ENCODE data around the gene PIK3R2. TPM values are rescaled to one million over a fixed set of nuclear protein-coding genes. Genes with fewer than 3 reads are reported as not detected.

Gene PIK3R2
- polyA plus RNA-seq, 1 donor from 2014 or later: 14.8 TPM

DNA sequence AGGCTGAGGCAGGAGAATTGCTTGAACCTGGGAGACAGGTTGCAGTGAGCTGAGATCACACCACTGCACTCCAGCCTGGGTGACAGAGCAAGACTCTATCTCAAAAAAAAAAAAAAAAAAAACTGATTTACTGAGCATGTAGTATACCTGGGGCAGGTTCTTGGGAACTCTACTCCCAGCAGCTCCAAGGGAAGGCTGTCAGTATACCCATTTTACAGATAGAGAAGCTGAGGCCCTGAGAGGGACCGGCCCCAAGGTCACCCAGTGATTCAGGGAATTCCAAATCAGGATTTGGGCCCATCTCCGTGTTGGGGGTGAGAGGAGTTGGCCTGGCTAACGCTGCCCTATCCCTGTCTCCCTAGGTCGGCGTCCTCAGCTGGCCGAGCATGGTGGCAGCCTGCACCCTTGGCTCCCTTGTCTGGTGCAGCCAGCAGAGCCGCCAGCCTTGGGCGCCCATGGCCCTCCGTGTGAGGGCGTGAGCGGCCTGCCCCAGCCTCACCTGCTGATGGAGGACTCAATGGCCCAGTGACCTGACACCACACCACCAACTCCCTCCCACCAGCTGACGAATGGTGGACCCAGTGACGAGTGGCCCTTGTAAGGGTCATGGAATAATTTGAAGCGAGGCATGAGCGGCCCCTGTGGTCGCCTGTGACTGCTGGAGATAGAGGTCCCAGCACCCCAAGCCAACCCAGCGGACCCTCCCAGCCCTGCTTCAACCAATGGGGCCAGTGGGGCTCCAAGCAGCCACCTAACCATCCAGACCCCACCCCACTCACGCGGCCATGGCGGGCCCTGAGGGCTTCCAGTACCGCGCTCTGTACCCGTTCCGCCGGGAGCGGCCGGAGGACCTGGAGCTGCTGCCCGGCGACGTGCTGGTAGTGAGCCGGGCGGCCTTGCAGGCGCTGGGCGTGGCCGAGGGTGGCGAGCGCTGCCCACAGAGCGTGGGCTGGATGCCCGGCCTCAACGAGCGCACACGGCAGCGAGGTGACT is 2.4 kb downstream of the PIK3R2 start:
- no peak overlapping the region for H3K4me3 ChIP-seq (ENCODE audit: low read length)
- no peak overlapping the region for H2AFZ ChIP-seq (ENCODE audit: low read depth, low read length)
- no peaks in the 10 kb centered on the region for H4K20me1 ChIP-seq (ENCODE audit: insufficient read depth)
- no peak overlapping the region for H3K27ac ChIP-seq (ENCODE audit: low read length)
- no peaks in the 10 kb centered on the region for H3K9me3 ChIP-seq (ENCODE audit: low read length)
- H3K27me3 ChIP-seq (ENCODE audit: insufficient read depth, low read depth, low read length): no peaks in the 10 kb centered on the region
- TF ChIP-seq POLR2AphosphoS5 (IDR thresholded peaks at IDR 0.05): no peak
- TF ChIP-seq, protein P1, sequence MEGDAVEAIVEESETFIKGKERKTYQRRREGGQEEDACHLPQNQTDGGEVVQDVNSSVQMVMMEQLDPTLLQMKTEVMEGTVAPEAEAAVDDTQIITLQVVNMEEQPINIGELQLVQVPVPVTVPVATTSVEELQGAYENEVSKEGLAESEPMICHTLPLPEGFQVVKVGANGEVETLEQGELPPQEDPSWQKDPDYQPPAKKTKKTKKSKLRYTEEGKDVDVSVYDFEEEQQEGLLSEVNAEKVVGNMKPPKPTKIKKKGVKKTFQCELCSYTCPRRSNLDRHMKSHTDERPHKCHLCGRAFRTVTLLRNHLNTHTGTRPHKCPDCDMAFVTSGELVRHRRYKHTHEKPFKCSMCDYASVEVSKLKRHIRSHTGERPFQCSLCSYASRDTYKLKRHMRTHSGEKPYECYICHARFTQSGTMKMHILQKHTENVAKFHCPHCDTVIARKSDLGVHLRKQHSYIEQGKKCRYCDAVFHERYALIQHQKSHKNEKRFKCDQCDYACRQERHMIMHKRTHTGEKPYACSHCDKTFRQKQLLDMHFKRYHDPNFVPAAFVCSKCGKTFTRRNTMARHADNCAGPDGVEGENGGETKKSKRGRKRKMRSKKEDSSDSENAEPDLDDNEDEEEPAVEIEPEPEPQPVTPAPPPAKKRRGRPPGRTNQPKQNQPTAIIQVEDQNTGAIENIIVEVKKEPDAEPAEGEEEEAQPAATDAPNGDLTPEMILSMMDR (IDR thresholded peaks at IDR 0.05; ENCODE audit: poor library complexity, severe bottlenecking): no peak
- no peak for TF ChIP-seq MXI1 (conservative IDR thresholded peaks at IDR 0.05; ENCODE audit: poor library complexity, severe bottlenecking)
- TF ChIP-seq RAD21 (conservative IDR thresholded peaks at IDR 0.05): no peak
- TF ChIP-seq EP300 (conservative IDR thresholded peaks at IDR 0.05; ENCODE audit: poor library complexity, severe bottlenecking): no peak
- TF ChIP-seq, protein P2, sequence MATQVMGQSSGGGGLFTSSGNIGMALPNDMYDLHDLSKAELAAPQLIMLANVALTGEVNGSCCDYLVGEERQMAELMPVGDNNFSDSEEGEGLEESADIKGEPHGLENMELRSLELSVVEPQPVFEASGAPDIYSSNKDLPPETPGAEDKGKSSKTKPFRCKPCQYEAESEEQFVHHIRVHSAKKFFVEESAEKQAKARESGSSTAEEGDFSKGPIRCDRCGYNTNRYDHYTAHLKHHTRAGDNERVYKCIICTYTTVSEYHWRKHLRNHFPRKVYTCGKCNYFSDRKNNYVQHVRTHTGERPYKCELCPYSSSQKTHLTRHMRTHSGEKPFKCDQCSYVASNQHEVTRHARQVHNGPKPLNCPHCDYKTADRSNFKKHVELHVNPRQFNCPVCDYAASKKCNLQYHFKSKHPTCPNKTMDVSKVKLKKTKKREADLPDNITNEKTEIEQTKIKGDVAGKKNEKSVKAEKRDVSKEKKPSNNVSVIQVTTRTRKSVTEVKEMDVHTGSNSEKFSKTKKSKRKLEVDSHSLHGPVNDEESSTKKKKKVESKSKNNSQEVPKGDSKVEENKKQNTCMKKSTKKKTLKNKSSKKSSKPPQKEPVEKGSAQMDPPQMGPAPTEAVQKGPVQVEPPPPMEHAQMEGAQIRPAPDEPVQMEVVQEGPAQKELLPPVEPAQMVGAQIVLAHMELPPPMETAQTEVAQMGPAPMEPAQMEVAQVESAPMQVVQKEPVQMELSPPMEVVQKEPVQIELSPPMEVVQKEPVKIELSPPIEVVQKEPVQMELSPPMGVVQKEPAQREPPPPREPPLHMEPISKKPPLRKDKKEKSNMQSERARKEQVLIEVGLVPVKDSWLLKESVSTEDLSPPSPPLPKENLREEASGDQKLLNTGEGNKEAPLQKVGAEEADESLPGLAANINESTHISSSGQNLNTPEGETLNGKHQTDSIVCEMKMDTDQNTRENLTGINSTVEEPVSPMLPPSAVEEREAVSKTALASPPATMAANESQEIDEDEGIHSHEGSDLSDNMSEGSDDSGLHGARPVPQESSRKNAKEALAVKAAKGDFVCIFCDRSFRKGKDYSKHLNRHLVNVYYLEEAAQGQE (IDR thresholded peaks at IDR 0.05; ENCODE audit: borderline replicate concordance): no peak
- TF ChIP-seq EZH2 (IDR thresholded peaks at IDR 0.05; ENCODE audit: borderline replicate concordance, insufficient read depth, low read length, poor library complexity, severe bottlenecking): no peak
- no peak for TF ChIP-seq SMC3 (conservative IDR thresholded peaks at IDR 0.05; ENCODE audit: poor library complexity)
- TF ChIP-seq TAF1 (IDR thresholded peaks at IDR 0.05; ENCODE audit: low read depth): no peak
- no peak overlapping the region for H3K4me2 ChIP-seq (ENCODE audit: low read length)
- no peaks in the 10 kb centered on the region for H3K36me3 ChIP-seq (ENCODE audit: insufficient read depth, low read length)
- no peaks in the 10 kb centered on the region for H3K9me2 ChIP-seq (ENCODE audit: insufficient read depth, low read length)
- no peaks in the 10 kb centered on the region for H3F3A ChIP-seq (ENCODE audit: insufficient read depth, low read length, poor library complexity, severe bottlenecking)
- peaks cover 5% of the 10 kb centered on the region for H3K79me2 ChIP-seq (replicated peaks; ENCODE audit: insufficient read depth, low read length)
- no peak overlapping the region for H3K9ac ChIP-seq (ENCODE audit: low read length)

DNA sequence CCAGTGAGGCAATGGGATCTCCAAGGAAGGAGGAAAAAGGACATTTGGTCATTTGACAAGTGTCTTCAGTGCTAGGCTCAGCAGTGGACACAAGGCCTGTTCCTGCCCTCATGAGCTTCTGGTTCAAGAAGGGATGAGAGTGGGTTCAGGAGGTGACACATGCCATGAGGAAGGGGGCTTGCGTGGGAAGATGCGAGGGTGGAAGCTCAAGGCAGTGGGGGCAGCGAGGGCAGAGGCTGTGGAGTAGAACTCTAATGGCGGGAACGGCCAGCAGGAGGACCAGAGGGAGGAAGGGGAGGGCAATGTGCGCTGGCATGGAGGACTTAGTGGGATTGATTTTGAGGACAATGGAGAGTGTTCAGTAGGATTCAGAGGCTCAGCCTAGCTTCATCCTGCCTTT is 3.3 kb downstream of the PIK3R2 start:
- Histone ChIP-seq H3K36me3 (ENCODE audit: insufficient read depth, low read length) (no peaks in the 10 kb centered on the region), H3F3A (ENCODE audit: insufficient read depth, low read length, poor library complexity, severe bottlenecking) (no peaks in the 10 kb centered on the region), H4K20me1 (ENCODE audit: insufficient read depth) (no peaks in the 10 kb centered on the region), H3K9me3 (ENCODE audit: low read length) (no peaks in the 10 kb centered on the region), H3K4me3 (ENCODE audit: low read length) (no peak overlapping the region), H3K79me2 (replicated peaks; ENCODE audit: insufficient read depth, low read length) (peaks cover 5% of the 10 kb centered on the region), H3K27ac (ENCODE audit: low read length) (no peak overlapping the region), H2AFZ (ENCODE audit: low read depth, low read length) (no peak overlapping the region), H3K27me3 (ENCODE audit: insufficient read depth, low read depth, low read length) (no peaks in the 10 kb centered on the region), H3K9ac (ENCODE audit: low read length) (no peak overlapping the region), H3K9me2 (ENCODE audit: insufficient read depth, low read length) (no peaks in the 10 kb centered on the region), H3K4me2 (ENCODE audit: low read length) (no peak overlapping the region)
- no peak for TF ChIP-seq RAD21 (conservative IDR thresholded peaks at IDR 0.05)
- TF ChIP-seq TAF1 (IDR thresholded peaks at IDR 0.05; ENCODE audit: low read depth): no peak
- no peak for TF ChIP-seq SMC3 (conservative IDR thresholded peaks at IDR 0.05; ENCODE audit: poor library complexity)
- TF ChIP-seq, protein P2 (IDR thresholded peaks at IDR 0.05; ENCODE audit: borderline replicate concordance): no peak
- TF ChIP-seq MXI1 (conservative IDR thresholded peaks at IDR 0.05; ENCODE audit: poor library complexity, severe bottlenecking): no peak
- TF ChIP-seq EP300 (conservative IDR thresholded peaks at IDR 0.05; ENCODE audit: poor library complexity, severe bottlenecking): no peak
- TF ChIP-seq POLR2AphosphoS5 (IDR thresholded peaks at IDR 0.05): no peak
- TF ChIP-seq EZH2 (IDR thresholded peaks at IDR 0.05; ENCODE audit: borderline replicate concordance, insufficient read depth, low read length, poor library complexity, severe bottlenecking): no peak
- TF ChIP-seq, protein P1 (IDR thresholded peaks at IDR 0.05; ENCODE audit: poor library complexity, severe bottlenecking): no peak

All from neural cell (in vitro differentiated cells).